GM18951 (cell line): Measurements from ENCODE around the gene CHD2.

Experiments
- POLR2A ChIP-seq: IDR thresholded peaks from 4 replicates; pipeline ENCODE4 v1.6.1; 2011; ENCODE audit warnings: mild to moderate bottlenecking; ENCODE audit not compliant: insufficient read length, insufficient read depth; ENCODE audit errors: extremely low read depth
- in situ Hi-C: fragments of 300-500 bp; cut with MboI; formaldehyde crosslinking; loops from one replicate; pipeline ENCODE4 v1.12.0; 2022; ENCODE audit warnings: low sequenced_read_pairs, mixed read lengths, inconsistent platforms; ENCODE audit not compliant: unreplicated experiment

Gene CHD2

DNA sequence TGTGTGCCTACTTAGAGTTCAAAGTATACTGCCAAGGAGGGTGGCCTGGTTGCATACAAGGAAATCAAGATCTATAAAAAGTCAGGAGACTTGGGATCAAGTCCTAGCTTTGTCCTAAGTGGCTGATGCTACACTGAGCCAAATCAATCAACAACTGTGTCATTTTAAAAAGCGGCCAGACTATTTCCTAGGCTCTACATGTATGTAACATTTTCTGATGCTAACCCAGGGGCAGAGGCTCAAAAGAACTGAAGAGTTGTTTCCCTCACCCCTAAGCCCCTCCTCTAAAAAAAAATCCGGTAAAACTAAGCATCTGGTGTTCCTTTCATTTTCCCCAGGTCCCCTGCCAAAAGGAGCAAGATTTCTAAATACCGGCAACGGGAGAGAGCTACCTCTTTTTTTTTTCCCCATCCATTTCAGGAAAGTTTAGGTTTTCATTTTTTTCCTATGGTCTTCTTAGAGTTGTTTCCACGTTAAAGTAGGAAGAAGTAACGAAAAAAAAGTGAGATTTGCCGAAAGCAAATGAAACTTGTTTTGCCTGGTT, 18.8 kb upstream of the CHD2 start:
- no peak for TF ChIP-seq POLR2A
- in situ Hi-C loops, result no loop called here

DNA sequence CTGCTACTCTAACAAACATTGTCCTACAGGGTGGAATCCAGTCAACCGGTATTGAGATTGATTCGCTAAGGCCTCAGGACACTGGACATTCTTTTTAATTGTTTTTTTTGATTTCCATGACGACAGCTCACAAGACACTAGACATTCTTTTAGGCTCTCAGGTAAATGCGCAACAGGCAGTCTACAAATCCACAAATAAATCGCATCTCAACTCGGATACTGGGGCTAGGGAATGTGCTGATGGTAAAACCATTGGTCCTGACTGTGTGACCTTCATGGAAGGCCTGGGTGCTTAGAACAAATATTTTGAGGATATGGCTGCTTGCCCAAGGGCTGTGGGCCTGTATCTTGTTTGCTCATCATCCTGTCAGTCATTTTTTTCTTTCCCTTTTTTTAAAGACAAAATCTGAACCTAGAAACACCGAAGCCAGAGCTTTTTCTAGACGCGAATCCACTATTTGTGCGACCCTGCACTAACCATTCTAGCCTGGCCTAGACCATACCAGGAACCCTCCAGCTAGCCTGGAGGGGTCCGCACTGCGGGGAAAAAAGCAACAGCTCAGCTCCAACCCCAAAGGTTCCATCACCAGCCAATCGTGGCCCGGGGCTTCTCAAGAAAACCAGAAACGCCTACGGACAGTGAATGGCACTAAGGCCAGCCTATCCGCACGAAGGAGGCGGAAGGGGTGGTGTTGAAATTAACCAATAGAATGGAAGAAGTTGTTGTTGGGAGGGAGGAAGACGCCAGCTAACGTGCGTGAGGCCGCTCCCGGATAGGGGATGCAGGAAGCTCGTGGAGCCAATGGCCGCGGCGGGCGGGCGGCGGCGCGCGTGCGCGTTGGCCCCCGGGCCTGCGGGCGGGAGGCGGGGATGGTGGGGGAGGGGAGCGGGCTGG, 18.1 kb upstream of the CHD2 start:
- in situ Hi-C loops, result no loop called here
- peak; percentile 73 for TF ChIP-seq POLR2A

DNA sequence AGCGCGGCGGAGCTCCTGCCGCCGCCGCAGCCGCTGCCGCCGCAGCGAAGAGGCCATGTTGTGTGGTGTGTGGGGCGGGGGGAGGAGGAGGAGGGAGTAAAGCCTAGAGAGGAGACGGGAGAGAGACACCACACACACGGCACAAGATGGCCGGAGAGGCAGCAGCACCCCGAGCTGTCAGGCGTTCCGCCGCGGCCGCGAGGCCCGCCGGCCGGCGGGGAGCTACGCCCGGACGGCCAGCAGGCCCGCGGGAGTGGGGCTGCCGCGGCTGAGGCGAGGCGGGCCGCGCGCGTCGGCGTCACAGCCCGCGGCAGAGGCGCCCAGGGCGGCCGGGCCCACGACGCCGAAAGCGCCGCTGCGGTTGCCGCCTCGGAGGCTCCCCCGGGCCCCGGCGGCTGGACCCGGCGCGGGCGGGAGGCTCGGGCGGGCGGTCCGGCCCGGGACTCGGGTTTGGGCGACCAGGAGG, 17.4 kb upstream of the CHD2 start:
- in situ Hi-C loops, result no loop called here
- peak; percentile 95 for TF ChIP-seq POLR2A

DNA sequence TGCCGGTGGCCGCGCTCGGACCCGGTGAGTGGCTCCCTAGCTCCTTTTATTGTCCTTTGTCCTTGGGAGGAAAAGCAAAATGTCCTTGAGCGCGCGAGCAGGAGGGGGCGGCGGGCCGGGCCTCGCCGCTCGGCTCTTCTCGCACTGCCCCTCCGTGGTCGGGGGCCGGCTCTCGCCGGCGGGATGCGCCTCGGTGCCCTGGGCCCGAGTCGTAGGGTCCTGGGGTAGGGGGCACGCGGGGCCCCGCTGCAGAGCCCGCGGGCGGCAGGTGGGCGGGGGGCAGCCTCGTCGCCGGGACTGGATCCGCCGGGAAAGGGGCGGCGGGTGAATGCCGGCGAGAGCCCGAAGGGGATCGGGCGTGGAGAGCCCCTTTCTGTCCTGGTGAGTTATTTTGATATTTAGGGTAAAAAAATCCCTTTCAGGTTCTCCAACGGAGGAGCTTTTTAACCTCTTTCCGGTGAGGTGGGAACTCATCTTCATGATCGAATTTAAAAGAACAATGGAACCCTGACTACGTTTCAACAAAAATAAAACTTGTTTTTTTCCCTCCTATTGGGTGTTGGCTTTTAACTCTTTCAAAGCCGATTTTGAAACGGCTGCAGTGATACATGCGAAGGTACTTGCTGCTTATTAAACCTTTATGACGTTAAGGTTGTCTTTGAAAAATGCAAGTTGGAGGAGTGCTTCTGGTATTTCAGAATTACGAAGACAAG, 16.8 kb upstream of the CHD2 start:
- TF ChIP-seq POLR2A, result no peak
- in situ Hi-C loops, result no loop called here

DNA sequence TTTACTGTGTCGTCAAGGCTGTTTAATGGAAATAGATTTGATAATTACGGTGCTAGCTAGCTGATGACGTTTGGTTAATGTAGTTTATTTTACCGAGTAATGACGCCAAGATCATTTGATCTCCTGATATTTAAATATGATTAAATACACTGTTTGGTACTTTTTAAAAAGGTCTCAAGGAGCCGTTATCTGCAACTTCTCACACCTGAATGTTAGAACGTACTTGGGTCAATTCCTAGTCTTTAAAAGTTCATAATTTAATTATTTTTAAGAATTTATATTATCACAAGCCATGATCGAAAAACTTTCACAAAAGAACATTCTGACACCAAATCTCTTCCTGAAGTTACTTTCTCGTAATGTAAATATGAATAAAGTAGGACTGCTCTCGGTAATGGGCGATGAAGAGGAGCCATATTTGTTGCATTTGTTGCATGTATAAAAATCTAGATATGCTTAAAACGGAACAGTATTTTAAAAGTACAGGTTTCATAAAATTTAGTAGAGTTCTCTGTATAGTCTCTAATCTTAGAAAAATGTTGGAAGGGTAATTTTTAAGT, 16.2 kb upstream of the CHD2 start:
- in situ Hi-C loops, result no loop called here
- no peak for TF ChIP-seq POLR2A

DNA sequence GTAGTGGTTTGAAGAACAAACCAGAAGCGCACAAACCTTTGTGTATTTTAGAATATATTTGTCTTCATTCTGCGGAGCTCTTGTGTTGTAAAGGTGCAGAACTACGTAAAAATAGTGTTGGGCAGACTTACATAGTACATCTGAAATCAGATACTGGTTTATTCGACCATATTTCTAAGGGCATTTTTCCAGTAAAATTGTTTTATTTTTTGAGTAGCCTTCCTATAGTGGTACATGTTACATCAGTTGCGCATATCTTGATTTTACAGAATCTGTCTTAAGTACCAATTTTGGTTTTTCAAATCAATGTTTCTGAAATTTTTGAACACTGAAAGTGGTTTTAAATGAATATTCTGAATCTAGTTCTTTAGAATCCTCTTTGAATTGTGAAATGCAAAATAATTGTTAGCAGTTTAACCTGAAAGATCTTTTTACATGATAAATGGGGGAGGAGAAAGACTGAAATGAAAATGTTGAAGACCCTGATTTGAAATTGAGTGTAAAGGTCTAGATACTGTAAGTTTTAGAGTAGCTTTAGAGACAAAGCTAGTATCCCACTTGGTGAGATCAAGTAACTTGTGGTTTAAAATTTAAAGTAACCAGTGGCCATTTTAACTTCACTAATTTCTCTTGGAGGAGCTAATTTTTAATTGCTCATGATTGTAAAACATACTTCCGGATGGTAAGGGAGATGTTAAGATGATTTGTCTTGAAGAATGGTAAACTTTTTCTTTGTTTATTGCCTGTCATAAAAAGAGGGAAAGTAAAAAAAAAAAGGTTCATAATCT, 15.5 kb upstream of the CHD2 start:
- in situ Hi-C loops, result no loop called here
- TF ChIP-seq POLR2A, result no peak

DNA sequence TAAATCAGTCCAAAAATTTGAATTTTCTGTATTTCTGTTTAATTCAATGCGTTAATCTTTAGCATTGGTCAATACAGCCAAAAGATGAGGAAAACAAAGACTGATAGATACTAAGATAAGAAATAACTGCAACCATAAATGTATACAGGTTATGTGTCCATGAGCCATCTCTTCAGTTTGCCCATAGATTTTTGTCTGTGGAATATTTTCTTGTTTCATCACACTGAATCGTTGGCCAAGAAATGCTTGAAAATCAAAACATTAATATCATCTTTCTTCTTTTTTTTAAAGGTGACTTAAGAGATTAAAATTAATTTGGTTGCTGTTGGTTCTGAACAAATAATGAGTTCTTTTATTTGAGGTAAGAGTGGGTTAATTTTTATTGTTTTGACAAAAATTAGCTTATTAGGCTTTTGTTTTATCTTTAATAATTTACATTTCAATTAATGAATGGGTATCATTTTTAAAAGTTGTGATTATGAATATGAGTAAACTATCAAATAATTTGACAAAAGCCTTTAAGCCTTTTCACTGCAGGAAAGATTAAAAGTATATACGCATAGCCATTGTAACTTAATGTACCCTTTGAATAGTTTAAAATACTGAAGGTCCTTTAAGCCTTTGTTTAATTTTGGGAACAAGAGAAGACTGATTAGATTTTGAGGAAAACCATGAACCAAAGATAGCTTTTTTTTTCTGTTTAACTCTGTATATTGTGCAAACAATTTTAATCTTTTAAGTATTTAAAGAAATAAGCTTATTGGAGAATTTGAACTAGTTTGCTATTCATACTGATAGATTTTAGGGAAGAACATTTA, 14.7 kb upstream of the CHD2 start:
- no peak for TF ChIP-seq POLR2A
- in situ Hi-C loops, result no loop called here

DNA sequence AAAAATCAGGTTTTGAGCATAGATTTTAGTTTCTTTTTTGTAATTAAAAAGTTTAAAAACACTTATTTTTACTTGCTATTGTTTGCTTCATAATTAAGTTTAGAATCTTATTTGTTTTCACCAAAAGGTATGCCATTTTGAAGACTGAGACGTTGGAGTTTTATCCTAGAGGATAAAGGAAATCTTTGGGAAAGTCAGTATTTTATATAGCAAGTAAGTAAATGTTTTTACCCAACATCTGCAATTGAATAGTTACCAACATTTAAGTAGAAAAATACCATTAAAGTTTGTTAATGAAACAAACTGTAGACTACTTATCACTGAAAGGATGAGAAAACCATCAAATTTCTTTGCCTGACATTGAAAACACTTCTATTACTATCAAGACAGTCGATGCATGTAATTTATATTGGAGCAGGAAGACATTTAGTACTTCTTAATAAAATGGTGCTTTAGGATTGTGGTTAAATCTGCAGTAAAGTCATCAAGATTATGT, 14.0 kb upstream of the CHD2 start:
- TF ChIP-seq POLR2A, result no peak
- in situ Hi-C loops, result no loop called here

DNA sequence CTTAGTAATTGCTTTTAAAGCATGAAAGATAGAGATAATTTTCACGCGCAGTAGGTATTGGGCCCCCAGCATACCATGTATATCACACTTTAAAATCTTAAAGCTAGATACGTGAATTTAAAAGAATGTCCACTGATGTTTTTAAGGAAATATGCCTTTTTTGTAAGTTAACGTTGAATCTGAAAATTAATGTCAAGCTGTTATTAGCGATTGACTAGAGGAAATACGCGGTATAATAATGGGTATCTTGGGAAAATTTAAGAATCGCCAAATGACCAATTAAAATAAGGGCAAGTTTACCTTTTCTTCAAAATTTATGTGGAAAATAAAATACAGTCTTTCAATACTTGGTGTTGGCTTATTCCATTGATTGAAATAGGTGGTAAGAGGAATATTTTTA, 13.3 kb upstream of the CHD2 start:
- in situ Hi-C loops, result no loop called here
- no peak for TF ChIP-seq POLR2A

DNA sequence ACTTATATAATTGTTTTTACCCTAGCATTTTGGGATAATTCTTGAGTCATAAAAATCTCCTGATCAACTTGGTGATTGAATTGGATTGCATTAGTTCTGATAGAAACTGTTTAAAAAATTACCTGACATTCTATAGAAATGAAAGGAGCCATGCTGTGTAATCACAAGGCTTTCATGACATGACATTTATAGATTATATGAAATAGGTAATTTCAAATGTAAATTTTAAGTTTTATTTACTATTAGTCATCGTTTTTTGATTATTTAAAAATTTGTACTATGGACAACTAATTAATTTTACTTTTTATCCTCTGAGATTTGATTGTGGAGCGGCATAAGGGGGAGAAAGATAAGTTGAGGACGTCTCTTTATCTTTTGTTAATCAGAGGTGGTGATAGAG, 12.3 kb upstream of the CHD2 start:
- in situ Hi-C loops, result no loop called here
- TF ChIP-seq POLR2A, result no peak

DNA sequence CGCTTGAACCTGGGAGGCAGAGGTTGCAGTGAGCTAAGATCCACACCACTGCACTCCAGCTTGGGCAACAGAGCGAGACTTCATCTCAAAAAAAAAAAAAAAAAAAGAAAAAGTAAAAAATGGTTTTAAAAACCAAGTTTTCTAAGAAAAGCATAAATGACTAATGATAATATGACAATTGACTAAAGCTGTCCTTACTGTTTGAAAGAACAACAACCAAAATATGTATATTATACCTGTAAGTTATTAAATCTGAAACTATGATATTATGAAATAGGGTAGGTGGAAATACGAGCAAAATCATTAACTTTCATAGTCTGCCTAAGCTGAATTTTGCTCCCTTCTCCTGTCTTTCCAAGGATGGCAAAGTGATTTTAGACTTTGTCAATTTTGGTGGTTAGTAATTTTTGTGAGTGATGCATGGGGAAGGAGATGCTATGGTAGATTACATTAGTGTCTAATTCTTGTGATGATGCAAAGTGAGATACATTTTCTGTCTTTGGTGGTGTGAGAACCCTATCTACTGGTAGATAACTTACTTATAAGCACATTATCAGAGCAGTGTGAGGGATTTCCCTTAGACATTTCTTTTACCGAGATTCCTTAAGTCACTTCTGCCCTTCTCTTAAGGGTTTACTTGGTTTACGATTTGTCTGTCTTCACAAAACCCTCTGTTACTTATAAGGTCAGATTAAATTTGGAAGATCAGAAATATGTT, 10.6 kb upstream of the CHD2 start:
- in situ Hi-C loops, result no loop called here
- no peak for TF ChIP-seq POLR2A
